Liver (tissue), 9 donors: ENCODE measurements around the gene ASMTL. TPM values are rescaled to one million over a fixed set of nuclear protein-coding genes. Genes with fewer than 3 reads are reported as not detected.
"Not testable (repeated sequence)": the region's sequence is repeated elsewhere in the genome, so short reads cannot be mapped to it uniquely, and the experiment has no call there.

Experiments
- DNase-seq: peaks from one replicate; pipeline ENCODE4 v3.0.0-alpha.2; 2017; ENCODE audit warnings: low spot score
- H3K27ac ChIP-seq, 2 donors: one replicate each; pipeline ENCODE4 v1.7.0; 2013; ENCODE audit warnings: inconsistent platforms in 2 of 2, low read length in 2 of 2, control low read depth in 1 of 2, low read depth in 1 of 2, mild to moderate bottlenecking in 1 of 2
- H3K27me3 ChIP-seq, 4 donors: one replicate each; pipeline versions ENCODE4 v1.6.1 to v1.7.0; 2013; ENCODE audit warnings: low read length in 3 of 4, inconsistent platforms in 1 of 4, mild to moderate bottlenecking in 1 of 4, moderate library complexity in 1 of 4; ENCODE audit not compliant: control insufficient read depth in 4 of 4, insufficient read depth in 4 of 4
- H3K36me3 ChIP-seq, 4 donors: one replicate each; pipeline versions ENCODE4 v1.6.1 to v1.7.0; 2013; ENCODE audit warnings: low read length in 3 of 4, mild to moderate bottlenecking in 3 of 4, low read depth in 1 of 4, moderate library complexity in 1 of 4; ENCODE audit not compliant: control insufficient read depth in 4 of 4, insufficient read depth in 3 of 4
- H3K4me1 ChIP-seq, 4 donors: one replicate each; pipeline versions ENCODE4 v1.6.1 to v1.7.0; 2013; ENCODE audit warnings: low read length in 3 of 4, mild to moderate bottlenecking in 3 of 4, moderate library complexity in 1 of 4; ENCODE audit not compliant: control insufficient read depth in 4 of 4, insufficient read depth in 4 of 4
- H3K4me3 ChIP-seq, 3 donors: one replicate each; pipeline versions ENCODE4 v1.6.1 to v1.7.0; 2013; ENCODE audit warnings: low read length in 3 of 3, control low read depth in 1 of 3, low read depth in 1 of 3, mild to moderate bottlenecking in 1 of 3
- H3K9ac ChIP-seq, 2 donors: one replicate each; pipeline ENCODE4 v1.7.0; 2013; ENCODE audit warnings: low read length in 2 of 2, mild to moderate bottlenecking in 2 of 2, moderate library complexity in 2 of 2, control low read depth in 1 of 2, low read depth in 1 of 2
- H3K9me3 ChIP-seq, 4 donors: one replicate each; pipeline versions ENCODE4 v1.6.1 to v1.7.0; 2013; ENCODE audit warnings: low read length in 3 of 4; ENCODE audit not compliant: control insufficient read depth in 4 of 4
- EGR1 ChIP-seq, 2 donors: IDR thresholded peaks; 2 replicates each; pipeline ENCODE4 v1.6.1; 2016 to 2018; ENCODE audit warnings: antibody characterized with exemption in 2 of 2, low read depth in 2 of 2
- FOXA1 ChIP-seq: IDR thresholded peaks from 2 replicates; pipeline ENCODE4 v1.6.1; 2016; ENCODE audit warnings: antibody characterized with exemption
- FOXA2 ChIP-seq: IDR thresholded peaks from 2 replicates; pipeline ENCODE4 v1.6.1; 2016; ENCODE audit warnings: antibody characterized with exemption
- JUND ChIP-seq, 2 donors: IDR thresholded peaks; 2 replicates each; pipeline ENCODE4 v1.6.1; 2016; ENCODE audit warnings: antibody characterized with exemption in 2 of 2
- MAX ChIP-seq: IDR thresholded peaks from 2 replicates; pipeline ENCODE4 v1.6.1; 2016; ENCODE audit warnings: antibody characterized with exemption
- RAD21 ChIP-seq, 2 donors: IDR thresholded peaks; 2 replicates each; pipeline ENCODE4 v1.6.1; 2016; ENCODE audit warnings: antibody characterized with exemption in 2 of 2, mild to moderate bottlenecking in 2 of 2
- SP1 ChIP-seq: IDR thresholded peaks from 2 replicates; pipeline ENCODE4 v1.6.1; 2018; ENCODE audit warnings: antibody characterized with exemption, mild to moderate bottlenecking
- WGBS: extraction: QIAGEN DNeasy Blood & Tissue Kit; methylation state at CpG from one replicate; pipeline ENCODE4 v1.1.7; 2013; 5-methylcytosine and 5-hydroxymethylcytosine counted together
- polyA plus RNA-seq, 2 donors: library from polyadenylated mRNA; stranded (reverse) in 1 of 2; unstranded in 1 of 2; fragments of 200-250 nt in 1 of 2; fragments of >200 nt in 1 of 2; fragmentation: Nextera tagmentation in 1 of 2; extraction: Ambion mirVana in 1 of 2; gene quantifications; one replicate each; pipeline versions ENCODE4 v1.2.1 to v1.2.3, GENCODE V29; 2013 to 2015
- total RNA-seq, 2 donors: library from RNA; depleted of rRNA; stranded (reverse); fragments of >200 nt; gene quantifications; one replicate each; pipeline ENCODE4 v1.2.3, GENCODE V29; 2014
- TF ChIP-seq, protein P1 (sequence below): IDR thresholded peaks from 2 replicates; pipeline ENCODE4 v1.6.1; 2016; ENCODE audit warnings: antibody characterized with exemption
- TF ChIP-seq, protein P2 (sequence below): fragments of 150-350 bp; IDR thresholded peaks from 2 replicates; pipeline ENCODE4 v1.5.1; 2017; ENCODE audit warnings: improper control_type of control experiment, low read depth, low read length; ENCODE audit not compliant: missing input control
- donor health status: healthy.
- donor health status: healthy.
- donor health status: healthy.
- donor health status: healthy.
- donor health status: healthy.

ASMTL gene
- total and polyA plus RNA-seq, 4 donors = 10.3 to 18.9 (median 11.6) TPM

DNA sequence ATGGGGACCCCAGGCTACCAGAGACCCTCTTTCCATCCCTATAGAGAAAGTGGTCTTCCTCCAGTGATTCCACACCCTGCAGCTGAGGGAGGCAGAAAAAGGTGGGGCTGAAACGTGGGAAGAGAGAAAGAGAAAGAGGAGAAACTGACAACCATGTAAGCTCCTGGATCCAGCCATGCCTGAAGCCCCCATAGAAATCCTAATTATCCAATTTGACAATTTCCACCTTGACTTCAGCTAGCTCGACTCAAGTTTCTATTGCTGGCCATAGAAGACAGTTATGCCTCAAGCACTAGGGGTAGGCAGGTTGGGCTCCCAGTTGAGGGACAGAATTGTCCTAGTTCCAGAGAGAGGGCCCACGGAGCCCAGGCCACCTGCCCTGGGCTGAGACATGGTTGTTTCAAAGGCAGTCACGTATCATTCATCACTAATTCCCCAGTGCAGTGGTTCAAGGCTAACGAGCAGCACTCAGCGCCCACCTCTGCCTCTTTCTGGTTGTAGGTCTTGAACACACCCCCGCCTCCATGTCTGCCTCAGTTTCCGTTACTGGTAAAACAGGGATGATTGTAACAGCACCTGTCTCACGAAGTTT lies 39.8 kb upstream of the ASMTL start:
- TF ChIP-seq, protein P1, sequence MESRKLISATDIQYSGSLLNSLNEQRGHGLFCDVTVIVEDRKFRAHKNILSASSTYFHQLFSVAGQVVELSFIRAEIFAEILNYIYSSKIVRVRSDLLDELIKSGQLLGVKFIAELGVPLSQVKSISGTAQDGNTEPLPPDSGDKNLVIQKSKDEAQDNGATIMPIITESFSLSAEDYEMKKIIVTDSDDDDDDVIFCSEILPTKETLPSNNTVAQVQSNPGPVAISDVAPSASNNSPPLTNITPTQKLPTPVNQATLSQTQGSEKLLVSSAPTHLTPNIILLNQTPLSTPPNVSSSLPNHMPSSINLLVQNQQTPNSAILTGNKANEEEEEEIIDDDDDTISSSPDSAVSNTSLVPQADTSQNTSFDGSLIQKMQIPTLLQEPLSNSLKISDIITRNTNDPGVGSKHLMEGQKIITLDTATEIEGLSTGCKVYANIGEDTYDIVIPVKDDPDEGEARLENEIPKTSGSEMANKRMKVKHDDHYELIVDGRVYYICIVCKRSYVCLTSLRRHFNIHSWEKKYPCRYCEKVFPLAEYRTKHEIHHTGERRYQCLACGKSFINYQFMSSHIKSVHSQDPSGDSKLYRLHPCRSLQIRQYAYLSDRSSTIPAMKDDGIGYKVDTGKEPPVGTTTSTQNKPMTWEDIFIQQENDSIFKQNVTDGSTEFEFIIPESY = no peak
- TF ChIP-seq RAD21 (IDR thresholded peaks at IDR 0.05) (no peak), JUND (IDR thresholded peaks at IDR 0.05) (no peak), SP1 (no peak)
- Histone ChIP-seq H3K27ac (no peak overlapping the region), H3K27me3 (no peaks in the 10 kb centered on the region), H3K4me3 (no peak overlapping the region), H3K9me3 (peaks cover 0 to 6% (median 0%) of the 10 kb centered on the region in 4 donors), H3K4me1 (peaks cover 0 to 4% (median 0%) of the 10 kb centered on the region in 4 donors), H3K36me3 (no peaks in the 10 kb centered on the region), H3K9ac (no peak overlapping the region)
- no peak for DNase-seq
- 85% methylated on average over 9 of the region's 9 CpGs for WGBS

DNA sequence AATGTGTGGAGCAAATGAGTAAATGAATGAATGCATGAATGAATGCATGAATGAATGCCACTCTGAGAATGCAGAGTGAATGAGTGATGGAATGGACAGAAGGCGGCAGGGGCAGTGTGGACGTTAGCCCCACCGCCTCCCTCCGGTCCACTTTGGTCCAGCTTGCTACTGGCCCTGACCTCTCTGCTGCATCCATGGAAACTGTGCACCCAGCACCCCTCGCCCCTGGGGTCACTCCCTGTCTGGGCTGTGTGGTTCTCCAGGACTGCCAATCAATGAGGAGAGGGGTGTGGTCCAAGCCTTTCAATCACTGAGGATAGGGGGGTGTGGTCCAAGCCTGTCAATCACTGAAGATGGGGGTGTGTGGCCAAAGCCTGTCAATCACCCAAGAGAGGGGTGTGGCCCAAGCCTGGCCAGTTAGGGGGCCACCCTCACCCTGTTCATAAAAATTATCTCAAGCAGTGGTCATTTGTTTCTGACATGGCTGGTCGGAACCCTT lies 39.2 kb upstream of the ASMTL start:
- TF ChIP-seq, protein P2, sequence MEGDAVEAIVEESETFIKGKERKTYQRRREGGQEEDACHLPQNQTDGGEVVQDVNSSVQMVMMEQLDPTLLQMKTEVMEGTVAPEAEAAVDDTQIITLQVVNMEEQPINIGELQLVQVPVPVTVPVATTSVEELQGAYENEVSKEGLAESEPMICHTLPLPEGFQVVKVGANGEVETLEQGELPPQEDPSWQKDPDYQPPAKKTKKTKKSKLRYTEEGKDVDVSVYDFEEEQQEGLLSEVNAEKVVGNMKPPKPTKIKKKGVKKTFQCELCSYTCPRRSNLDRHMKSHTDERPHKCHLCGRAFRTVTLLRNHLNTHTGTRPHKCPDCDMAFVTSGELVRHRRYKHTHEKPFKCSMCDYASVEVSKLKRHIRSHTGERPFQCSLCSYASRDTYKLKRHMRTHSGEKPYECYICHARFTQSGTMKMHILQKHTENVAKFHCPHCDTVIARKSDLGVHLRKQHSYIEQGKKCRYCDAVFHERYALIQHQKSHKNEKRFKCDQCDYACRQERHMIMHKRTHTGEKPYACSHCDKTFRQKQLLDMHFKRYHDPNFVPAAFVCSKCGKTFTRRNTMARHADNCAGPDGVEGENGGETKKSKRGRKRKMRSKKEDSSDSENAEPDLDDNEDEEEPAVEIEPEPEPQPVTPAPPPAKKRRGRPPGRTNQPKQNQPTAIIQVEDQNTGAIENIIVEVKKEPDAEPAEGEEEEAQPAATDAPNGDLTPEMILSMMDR = no peak
- TF ChIP-seq MAX (no peak), RAD21 (IDR thresholded peaks at IDR 0.05) (no peak), JUND (IDR thresholded peaks at IDR 0.05) (no peak), FOXA1 (no peak), FOXA2 (no peak), EGR1 (IDR thresholded peaks at IDR 0.05; ENCODE audit: low read depth in 2 of 2) (no peak)
- TF ChIP-seq, protein P1 = no peak
- H3K9ac ChIP-seq = no peak overlapping the region
- H3K9me3 ChIP-seq = peaks cover 0 to 6% (median 0%) of the 10 kb centered on the region in 4 donors
- no peak overlapping the region for H3K4me3 ChIP-seq
- H3K27ac ChIP-seq = no peak overlapping the region
- no peak for DNase-seq
- H3K36me3 ChIP-seq = no peaks in the 10 kb centered on the region
- H3K27me3 ChIP-seq = no peaks in the 10 kb centered on the region
- H3K4me1 ChIP-seq = peaks cover 0 to 4% (median 0%) of the 10 kb centered on the region in 4 donors
- 75% methylated on average over 6 of the region's 6 CpGs for WGBS

DNA sequence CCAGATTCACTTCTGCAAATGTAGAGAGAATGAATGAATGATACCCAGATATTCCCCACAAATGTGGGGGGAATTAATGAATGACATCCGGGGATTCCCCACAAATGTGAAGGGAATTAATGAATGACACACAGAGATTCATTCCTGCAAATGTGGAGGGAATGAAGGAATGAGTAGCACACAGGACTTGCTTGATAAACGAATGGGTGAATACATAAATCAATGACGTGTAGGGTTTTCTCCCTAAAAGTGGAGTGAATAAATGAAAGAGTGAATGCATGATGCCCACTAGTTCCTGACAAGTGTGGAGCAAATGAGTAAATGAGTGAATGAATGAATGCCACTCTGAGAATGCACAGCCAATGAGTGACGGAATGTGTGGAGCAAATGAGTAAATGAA lies 38.5 kb upstream of the ASMTL start:
- H3K27ac ChIP-seq, H3K4me1 ChIP-seq, H3K9ac ChIP-seq, H3K9me3 ChIP-seq, H3K4me3 ChIP-seq, H3K27me3 ChIP-seq, H3K36me3 ChIP-seq, DNase-seq: not testable (repeated sequence)
- 98% methylated on average over 4 of the region's 4 CpGs for WGBS

- H3K4me1 ChIP-seq, H3K9ac ChIP-seq, H3K27ac ChIP-seq, H3K9me3 ChIP-seq, DNase-seq, H3K27me3 ChIP-seq, H3K36me3 ChIP-seq, H3K4me3 ChIP-seq: not testable (repeated sequence)
- 89% methylated on average over 1 of the region's 1 CpG for WGBS
Observed at GRCh38 chrX:1490723-1491122, 38.0 kb upstream of the ASMTL start.

GRCh38 chrX:1489354-1489753 lies 36.6 kb upstream of the ASMTL start:
- not testable (repeated sequence) for DNase-seq, H3K4me1 ChIP-seq, H3K36me3 ChIP-seq, H3K27me3 ChIP-seq, H3K9me3 ChIP-seq, H3K4me3 ChIP-seq, H3K27ac ChIP-seq, H3K9ac ChIP-seq
- 71% methylated on average over 5 of the region's 5 CpGs for WGBS
